Mammary epithelial cell (primary cell): Measurements from ENCODE around the gene COL23A1.

ENCODE experiments used
- EZH2 ChIP-seq: IDR thresholded peaks from 2 replicates; pipeline ENCODE4 v1.6.1; 2012; ENCODE audit warnings: low read length, inconsistent platforms, borderline replicate concordance
- TF ChIP-seq, protein P1 (sequence below), 2 donors: IDR thresholded peaks in 1 of 2; conservative IDR thresholded peaks in 1 of 2; 2 replicates each; pipeline ENCODE4 v1.5.1; 2011 to 2012; ENCODE audit warnings: inconsistent platforms in 2 of 2, low read length in 2 of 2, mild to moderate bottlenecking in 2 of 2, control low read depth in 1 of 2, low read depth in 1 of 2; ENCODE audit not compliant: insufficient read depth in 1 of 2; ENCODE audit errors: extremely low read depth in 1 of 2

DNA sequence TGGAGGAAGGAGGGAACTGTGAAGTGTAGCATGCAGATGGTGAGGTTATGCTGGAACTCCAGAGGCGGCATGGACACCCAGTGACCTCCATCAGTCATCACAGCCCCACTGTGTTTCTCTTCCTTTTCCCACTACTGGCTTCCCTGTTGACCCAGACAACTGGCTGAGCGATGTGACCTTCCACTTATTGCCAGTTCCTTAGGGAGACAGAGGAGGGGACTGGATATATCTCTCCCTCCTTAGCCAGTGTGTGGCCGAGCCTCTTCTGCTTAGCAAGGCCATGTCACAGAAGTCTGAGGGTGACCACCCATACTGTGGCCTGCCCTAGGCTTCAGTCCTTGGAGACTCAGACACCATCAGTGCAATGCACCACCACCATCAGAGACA lies 354.6 kb downstream of the COL23A1 start:
- TF ChIP-seq, protein P1, sequence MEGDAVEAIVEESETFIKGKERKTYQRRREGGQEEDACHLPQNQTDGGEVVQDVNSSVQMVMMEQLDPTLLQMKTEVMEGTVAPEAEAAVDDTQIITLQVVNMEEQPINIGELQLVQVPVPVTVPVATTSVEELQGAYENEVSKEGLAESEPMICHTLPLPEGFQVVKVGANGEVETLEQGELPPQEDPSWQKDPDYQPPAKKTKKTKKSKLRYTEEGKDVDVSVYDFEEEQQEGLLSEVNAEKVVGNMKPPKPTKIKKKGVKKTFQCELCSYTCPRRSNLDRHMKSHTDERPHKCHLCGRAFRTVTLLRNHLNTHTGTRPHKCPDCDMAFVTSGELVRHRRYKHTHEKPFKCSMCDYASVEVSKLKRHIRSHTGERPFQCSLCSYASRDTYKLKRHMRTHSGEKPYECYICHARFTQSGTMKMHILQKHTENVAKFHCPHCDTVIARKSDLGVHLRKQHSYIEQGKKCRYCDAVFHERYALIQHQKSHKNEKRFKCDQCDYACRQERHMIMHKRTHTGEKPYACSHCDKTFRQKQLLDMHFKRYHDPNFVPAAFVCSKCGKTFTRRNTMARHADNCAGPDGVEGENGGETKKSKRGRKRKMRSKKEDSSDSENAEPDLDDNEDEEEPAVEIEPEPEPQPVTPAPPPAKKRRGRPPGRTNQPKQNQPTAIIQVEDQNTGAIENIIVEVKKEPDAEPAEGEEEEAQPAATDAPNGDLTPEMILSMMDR (conservative IDR thresholded peaks at IDR 0.05 in 1 of 2, IDR thresholded peaks at IDR 0.05 in 1 of 2; ENCODE audit: extremely low read depth in 1 of 2, insufficient read depth in 1 of 2, low read depth in 1 of 2, low read length in 2 of 2), result no peak
- TF ChIP-seq EZH2, result no peak
